ENCODE data around the gene LRRN4CL.

DNA sequence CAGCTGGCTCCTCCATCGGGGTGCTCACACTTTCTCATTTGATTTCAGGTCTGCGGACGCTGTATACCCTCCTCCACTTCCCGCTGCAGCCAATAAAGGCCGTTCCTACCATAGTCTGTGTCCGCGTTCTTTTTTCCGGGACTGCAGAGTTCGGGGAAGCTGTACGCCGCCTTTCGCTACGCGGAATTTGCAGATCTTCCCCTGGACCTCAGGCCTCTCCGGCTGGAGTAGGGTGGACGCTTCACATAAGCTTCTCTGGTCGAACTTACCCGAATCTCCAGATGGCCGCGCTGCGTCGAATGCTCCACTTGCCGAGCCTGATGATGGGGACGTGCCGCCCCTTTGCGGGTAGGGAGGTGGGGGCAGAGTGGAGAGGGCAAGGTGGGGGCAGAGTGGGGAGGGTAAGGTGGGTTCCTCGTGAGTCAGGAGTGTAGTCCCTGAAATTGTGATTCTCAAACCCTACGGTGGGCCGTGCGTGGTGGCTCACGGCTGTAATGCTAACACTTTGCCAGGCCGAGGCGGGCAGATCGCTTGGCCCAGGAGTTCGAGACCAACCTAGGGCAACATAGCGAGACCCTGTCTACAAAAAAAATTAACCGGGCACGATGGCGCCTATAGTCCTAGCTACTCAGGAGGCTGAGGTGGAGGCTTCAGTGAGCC, 23.6 kb downstream of the LRRN4CL start:
- TF ChIP-seq, protein P1, sequence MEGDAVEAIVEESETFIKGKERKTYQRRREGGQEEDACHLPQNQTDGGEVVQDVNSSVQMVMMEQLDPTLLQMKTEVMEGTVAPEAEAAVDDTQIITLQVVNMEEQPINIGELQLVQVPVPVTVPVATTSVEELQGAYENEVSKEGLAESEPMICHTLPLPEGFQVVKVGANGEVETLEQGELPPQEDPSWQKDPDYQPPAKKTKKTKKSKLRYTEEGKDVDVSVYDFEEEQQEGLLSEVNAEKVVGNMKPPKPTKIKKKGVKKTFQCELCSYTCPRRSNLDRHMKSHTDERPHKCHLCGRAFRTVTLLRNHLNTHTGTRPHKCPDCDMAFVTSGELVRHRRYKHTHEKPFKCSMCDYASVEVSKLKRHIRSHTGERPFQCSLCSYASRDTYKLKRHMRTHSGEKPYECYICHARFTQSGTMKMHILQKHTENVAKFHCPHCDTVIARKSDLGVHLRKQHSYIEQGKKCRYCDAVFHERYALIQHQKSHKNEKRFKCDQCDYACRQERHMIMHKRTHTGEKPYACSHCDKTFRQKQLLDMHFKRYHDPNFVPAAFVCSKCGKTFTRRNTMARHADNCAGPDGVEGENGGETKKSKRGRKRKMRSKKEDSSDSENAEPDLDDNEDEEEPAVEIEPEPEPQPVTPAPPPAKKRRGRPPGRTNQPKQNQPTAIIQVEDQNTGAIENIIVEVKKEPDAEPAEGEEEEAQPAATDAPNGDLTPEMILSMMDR (IDR thresholded peaks at IDR 0.05) = no peak
- TF ChIP-seq EP300 (IDR thresholded peaks at IDR 0.05) (no peak), POLR2AphosphoS5 (IDR thresholded peaks at IDR 0.05) (no peak)
